Smooth muscle cell (in vitro differentiated cells): Measurements from ENCODE around the gene SLC38A9. TPM values are rescaled to one million over a fixed set of nuclear protein-coding genes. Genes with fewer than 3 reads are reported as not detected.
"Not testable (repeated sequence)": the region's sequence is repeated elsewhere in the genome, so short reads cannot be mapped to it uniquely, and the experiment has no call there.

Source experiments
- DNase-seq: peaks from one replicate; lab custom pipeline; 2025; ENCODE audit not compliant: unreplicated experiment; lab: John Stamatoyannopoulos, UW
- H2AFZ ChIP-seq: fragments of 200-600 bp; sonication (generic); 2 replicates; pipeline ENCODE4 v1.6.0; 2016; ENCODE audit warnings: antibody characterized with exemption, low read depth, mild to moderate bottlenecking
- H3F3A ChIP-seq: fragments of 200-600 bp; sonication (generic); 2 replicates; pipeline ENCODE4 v1.6.0; 2017; ENCODE audit warnings: antibody characterized with exemption, low read depth
- H3K27ac ChIP-seq: fragments of 200-600 bp; sonication (generic); 2 replicates; pipeline ENCODE4 v1.5.1; 2016; ENCODE audit warnings: low read depth, mild to moderate bottlenecking
- H3K27me3 ChIP-seq: fragments of 200-600 bp; sonication (generic); 2 replicates; pipeline ENCODE4 v1.6.1; 2016; ENCODE audit warnings: low read depth, mild to moderate bottlenecking
- H3K36me3 ChIP-seq: fragments of 200-600 bp; sonication (generic); 2 replicates; pipeline ENCODE4 v1.5.1; 2016; ENCODE audit warnings: low read depth
- H3K4me1 ChIP-seq: fragments of 200-600 bp; sonication (generic); 2 replicates; pipeline ENCODE4 v1.5.1; 2016; ENCODE audit warnings: low read depth
- H3K4me2 ChIP-seq: fragments of 200-600 bp; sonication (generic); 2 replicates; pipeline ENCODE4 v1.6.0; 2016; ENCODE audit warnings: mild to moderate bottlenecking
- H3K4me3 ChIP-seq: fragments of 200-600 bp; sonication (generic); 2 replicates; pipeline ENCODE4 v1.5.1; 2016; ENCODE audit warnings: mild to moderate bottlenecking
- H3K79me2 ChIP-seq: fragments of 200-600 bp; sonication (generic); 2 replicates; pipeline ENCODE4 v1.6.0; 2016; ENCODE audit warnings: low read depth, mild to moderate bottlenecking
- H3K9ac ChIP-seq: fragments of 200-600 bp; sonication (generic); 2 replicates; pipeline ENCODE4 v1.6.0; 2016; ENCODE audit warnings: low read depth
- H3K9me3 ChIP-seq: fragments of 200-600 bp; sonication (generic); replicated peaks from 2 replicates; pipeline ENCODE4 v1.5.1; 2016; ENCODE audit warnings: low read depth
- H4K20me1 ChIP-seq: fragments of 200-600 bp; sonication (generic); 2 replicates; pipeline ENCODE4 v1.6.0; 2016; ENCODE audit warnings: low read depth
- whole genome bisulfite sequencing: methylation state at CpG from one replicate; pipeline ENCODE4 v1.1.7; 2016; ENCODE audit warnings: low lambda C conversion rate; 5-methylcytosine and 5-hydroxymethylcytosine counted together
- polyA plus RNA-seq: library from polyadenylated mRNA; unstranded; fragments of >200 nt; fragmentation: Nextera tagmentation; extraction: Ambion mirVana; gene quantifications from 2 replicates; pipeline ENCODE4 v1.2.1, GENCODE V29; 2016
- total RNA-seq: library from RNA; depleted of rRNA; stranded (reverse); fragments of >200 nt; gene quantifications from 2 replicates; pipeline ENCODE4 v1.2.3, GENCODE V29; 2014
- TF ChIP-seq, protein P1 (sequence below): fragments of 200-600 bp; sonication (generic); IDR thresholded peaks from 2 replicates; pipeline ENCODE4 v1.5.1; 2017; ENCODE audit warnings: borderline replicate concordance, mild to moderate bottlenecking, antibody characterized with exemption; ENCODE audit not compliant: insufficient read depth, poor library complexity, severe bottlenecking

SLC38A9 gene
- total and polyA plus RNA-seq, 2 experiments from 2014 or later: 19.8 to 41.0 TPM

DNA sequence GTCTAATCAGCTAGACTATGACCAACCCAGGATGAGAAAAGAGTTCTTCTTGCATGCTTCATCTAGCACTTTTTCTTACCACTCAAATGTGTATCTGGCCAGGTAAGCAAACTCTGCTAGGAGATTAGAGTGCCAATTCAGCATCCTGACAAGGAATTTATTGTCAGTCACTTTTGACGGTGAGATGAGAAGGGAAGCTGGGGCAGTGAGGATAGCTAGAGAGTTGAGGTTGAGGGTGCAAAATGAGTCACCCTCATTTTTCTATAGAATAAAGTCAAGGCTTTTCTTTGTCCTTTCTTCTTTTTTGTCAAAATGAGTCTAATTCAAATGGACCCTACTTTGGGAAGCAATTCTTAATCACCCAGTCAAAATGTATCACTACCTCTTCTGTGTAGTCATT, 102.7 kb downstream of the SLC38A9 start:
- H4K20me1 ChIP-seq: no peaks in the 10 kb centered on the region
- peaks cover 6% of the 10 kb centered on the region for H3F3A ChIP-seq
- H3K9ac ChIP-seq: no peak overlapping the region
- no peak overlapping the region for H3K27ac ChIP-seq
- WGBS: 47% methylated on average over 1 of the region's 1 CpG
- no peaks in the 10 kb centered on the region for H3K9me3 ChIP-seq
- H3K79me2 ChIP-seq: no peaks in the 10 kb centered on the region
- H3K4me3 ChIP-seq: no peak overlapping the region
- peaks cover 3% of the 10 kb centered on the region for H3K4me1 ChIP-seq
- no peak overlapping the region for H3K4me2 ChIP-seq
- no peak overlapping the region for H2AFZ ChIP-seq
- TF ChIP-seq, protein P1, sequence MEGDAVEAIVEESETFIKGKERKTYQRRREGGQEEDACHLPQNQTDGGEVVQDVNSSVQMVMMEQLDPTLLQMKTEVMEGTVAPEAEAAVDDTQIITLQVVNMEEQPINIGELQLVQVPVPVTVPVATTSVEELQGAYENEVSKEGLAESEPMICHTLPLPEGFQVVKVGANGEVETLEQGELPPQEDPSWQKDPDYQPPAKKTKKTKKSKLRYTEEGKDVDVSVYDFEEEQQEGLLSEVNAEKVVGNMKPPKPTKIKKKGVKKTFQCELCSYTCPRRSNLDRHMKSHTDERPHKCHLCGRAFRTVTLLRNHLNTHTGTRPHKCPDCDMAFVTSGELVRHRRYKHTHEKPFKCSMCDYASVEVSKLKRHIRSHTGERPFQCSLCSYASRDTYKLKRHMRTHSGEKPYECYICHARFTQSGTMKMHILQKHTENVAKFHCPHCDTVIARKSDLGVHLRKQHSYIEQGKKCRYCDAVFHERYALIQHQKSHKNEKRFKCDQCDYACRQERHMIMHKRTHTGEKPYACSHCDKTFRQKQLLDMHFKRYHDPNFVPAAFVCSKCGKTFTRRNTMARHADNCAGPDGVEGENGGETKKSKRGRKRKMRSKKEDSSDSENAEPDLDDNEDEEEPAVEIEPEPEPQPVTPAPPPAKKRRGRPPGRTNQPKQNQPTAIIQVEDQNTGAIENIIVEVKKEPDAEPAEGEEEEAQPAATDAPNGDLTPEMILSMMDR: no peak
- H3K27me3 ChIP-seq: peaks cover 1% of the 10 kb centered on the region
- DNase-seq: no peak
- no peaks in the 10 kb centered on the region for H3K36me3 ChIP-seq

DNA sequence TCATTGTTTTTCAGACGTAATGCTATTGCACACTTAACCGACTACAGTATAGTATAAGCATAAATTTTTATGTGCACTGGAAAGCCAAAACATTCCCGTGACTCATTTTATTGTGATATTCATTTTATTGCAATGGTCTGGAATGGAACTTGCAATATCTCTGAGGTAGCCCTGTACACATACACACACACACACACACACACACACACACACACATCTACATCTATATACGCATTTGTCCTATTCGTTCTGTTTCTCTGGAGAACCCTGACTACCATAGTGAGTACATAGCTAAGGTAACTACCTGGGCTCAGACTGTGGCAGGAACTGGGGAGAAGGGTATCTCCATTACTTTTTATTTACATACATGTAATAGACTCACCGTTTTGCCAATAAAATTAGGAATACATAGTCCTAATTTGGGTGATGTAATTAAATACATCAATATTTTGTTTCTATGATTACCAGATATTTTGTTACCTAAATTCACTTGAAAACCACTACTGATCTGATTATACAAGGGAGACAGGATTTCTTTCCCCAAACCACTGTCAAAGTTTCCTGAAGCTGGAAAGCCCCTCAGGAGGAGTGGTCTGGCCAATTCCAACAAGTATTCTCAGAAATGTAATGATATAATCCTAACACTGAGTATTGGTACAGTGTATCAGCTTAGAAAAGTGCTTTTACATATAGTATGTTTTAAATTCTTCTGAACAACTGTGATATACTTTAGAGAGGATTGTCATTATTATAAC, 103.4 kb downstream of the SLC38A9 start:
- H3K9ac ChIP-seq: no peak overlapping the region
- no peaks in the 10 kb centered on the region for H3K36me3 ChIP-seq
- no peaks in the 10 kb centered on the region for H3K79me2 ChIP-seq
- H3K4me1 ChIP-seq: peaks cover 9% of the 10 kb centered on the region
- H3K4me2 ChIP-seq: no peak overlapping the region
- no peaks in the 10 kb centered on the region for H4K20me1 ChIP-seq
- no peak overlapping the region for H2AFZ ChIP-seq
- H3K9me3 ChIP-seq: no peaks in the 10 kb centered on the region
- H3K4me3 ChIP-seq: no peak overlapping the region
- H3K27me3 ChIP-seq: no peaks in the 10 kb centered on the region
- no peak for DNase-seq
- H3K27ac ChIP-seq: no peak overlapping the region
- TF ChIP-seq, protein P1: no peak
- peaks cover 12% of the 10 kb centered on the region for H3F3A ChIP-seq
- 77% methylated on average over 6 of the region's 6 CpGs for WGBS

DNA sequence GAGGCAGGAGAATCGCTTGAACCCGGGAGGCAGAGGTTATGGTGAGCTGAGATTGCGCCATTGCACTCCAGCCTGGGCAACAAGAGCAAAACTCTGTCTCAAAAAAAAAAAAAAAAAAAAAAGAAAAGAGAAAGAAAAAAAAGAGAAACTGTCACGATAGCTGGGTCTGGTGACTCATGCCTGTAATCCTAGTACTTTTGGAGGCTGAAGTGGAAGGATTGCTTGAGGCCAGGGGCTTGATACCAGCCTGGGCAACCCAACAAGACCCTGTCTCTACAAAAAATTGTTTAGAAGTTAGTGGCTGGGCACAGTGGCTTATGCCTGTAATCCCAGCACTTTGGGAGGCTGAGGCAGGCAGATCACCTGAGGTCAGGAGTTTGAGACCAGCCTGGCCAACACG, 104.8 kb downstream of the SLC38A9 start:
- H3K27ac ChIP-seq, H3K4me2 ChIP-seq, H4K20me1 ChIP-seq, H3K79me2 ChIP-seq, H3K9me3 ChIP-seq, H3K9ac ChIP-seq, DNase-seq, H3K4me3 ChIP-seq, H2AFZ ChIP-seq, H3K27me3 ChIP-seq, H3K36me3 ChIP-seq: not testable (repeated sequence)
- WGBS: 51% methylated on average over 5 of the region's 5 CpGs
- Histone ChIP-seq H3K4me1 (peaks cover 20% of the 10 kb centered on the region), H3F3A (peaks cover 26% of the 10 kb centered on the region)

DNA sequence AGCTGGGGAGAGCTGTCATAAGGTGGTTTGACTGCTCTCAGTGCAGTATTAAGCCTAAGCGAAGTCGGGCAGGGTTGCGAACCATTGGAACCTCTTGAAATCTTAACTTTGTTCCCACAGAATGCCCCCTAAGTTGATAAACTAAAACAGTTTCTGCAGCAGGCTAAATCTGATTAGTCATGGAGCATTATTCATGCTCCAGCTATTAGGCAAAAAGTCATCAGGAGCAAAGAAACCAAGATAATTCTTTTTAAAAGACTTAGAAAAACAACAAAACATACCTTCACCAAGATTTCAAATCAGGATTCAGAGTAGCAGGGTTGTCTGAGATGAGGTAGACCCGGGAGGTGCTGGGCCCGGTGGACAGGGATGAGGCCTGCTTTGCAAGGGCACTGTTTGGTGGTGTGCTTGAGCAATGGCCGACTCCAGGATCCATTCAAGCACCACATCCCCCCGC, 107.5 kb downstream of the SLC38A9 start:
- Histone ChIP-seq H4K20me1 (no peaks in the 10 kb centered on the region), H3K36me3 (no peaks in the 10 kb centered on the region), H3K4me1 (peaks cover 39% of the 10 kb centered on the region), H3K4me3 (no peak overlapping the region), H3K27ac (peak overlapping the region; percentile 92), H3K9me3 (no peaks in the 10 kb centered on the region), H3K27me3 (no peaks in the 10 kb centered on the region), H3K9ac (peak overlapping the region; percentile 28), H3K79me2 (no peaks in the 10 kb centered on the region), H3K4me2 (peak overlapping the region; percentile 58), H2AFZ (no peak overlapping the region), H3F3A (peaks cover 39% of the 10 kb centered on the region)
- 49% methylated on average over 7 of the region's 7 CpGs for WGBS
- no peak for DNase-seq
- TF ChIP-seq, protein P1: no peak
